NCI-H774 (cell line): Measurements from ENCODE around the gene ITGAV.

Source experiments
- DNase-seq: peaks from one replicate; lab custom pipeline; 2025; lab: John Stamatoyannopoulos, UW

Gene ITGAV

DNA sequence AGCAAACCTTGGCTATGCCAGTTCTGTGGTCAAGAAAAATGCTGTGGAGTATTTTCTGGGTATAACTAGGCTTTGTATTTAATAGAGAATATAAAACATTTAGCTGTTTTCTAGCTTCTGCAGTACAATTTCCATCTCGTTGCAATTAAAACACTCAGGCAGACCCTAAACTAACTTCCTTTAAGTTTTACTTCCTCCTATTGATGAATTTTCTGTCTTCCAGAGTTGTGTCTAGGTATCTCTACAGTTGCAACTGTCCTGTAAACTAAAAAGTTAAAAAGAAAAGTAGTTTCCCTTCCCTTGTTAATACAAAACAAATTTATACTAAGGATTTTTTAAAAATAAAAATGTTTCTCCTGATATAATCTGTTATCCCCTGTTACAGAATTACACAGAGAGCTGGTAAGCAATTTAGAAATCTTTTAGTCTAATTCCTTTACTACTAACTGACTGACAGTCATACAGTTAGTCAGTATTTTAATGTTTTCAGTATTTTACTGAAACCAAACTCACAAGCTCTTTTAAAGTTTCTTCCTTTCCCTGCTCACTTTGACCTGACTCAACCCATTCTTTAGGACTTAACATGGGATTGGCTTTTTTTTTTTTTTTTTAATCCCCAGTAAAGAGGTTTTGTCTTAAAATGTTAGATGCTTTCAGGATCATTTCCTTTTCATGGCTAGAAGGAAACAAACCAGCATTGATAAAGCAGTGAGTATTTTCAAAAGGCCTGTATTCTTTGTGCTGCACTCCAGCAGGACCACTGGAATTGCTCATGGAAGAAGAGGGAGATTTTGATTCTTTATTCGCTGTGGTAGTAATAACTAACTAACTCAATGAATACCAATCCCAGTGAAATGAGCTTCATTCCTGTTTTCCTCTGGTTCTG is 22.9 kb downstream of the ITGAV start:
- DNase-seq = no peak

DNA sequence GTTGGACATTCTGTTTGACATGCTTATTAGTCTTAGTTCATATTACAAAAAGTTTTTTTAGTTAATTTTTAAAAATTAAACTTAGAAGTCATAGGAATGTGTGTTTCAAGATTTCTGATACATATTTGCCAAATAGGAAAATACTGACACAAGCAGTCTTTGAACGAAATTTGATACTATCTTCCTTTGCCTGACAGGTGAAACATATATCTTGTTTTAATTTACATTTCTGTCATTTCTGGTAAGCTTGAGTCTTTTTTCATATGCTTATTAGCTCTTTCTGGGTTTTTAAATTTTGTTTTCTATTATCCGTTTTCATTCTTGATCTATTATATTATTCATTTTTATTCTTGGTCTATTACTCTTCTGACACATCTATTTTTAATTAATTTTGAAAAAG is 24.5 kb downstream of the ITGAV start:
- DNase-seq = no peak

DNA sequence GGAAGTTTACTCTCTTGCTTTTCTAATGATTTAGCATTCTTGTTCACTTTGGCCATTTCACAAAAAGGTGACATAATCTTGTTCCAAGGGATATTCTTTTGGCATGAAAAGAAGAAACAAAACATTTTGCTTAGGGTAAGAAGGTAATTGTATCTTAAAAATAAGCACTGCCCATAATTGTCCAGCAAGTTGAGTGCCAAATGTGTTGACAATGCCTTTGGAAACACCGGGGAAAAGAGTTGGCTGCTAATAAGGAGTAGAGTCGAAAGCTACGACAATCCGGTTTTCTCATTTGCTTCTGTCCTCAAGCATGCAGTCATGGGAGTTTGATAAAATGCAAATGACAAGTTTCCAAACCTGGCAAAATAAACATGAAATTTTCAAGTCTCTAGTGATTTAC is 27.3 kb downstream of the ITGAV start:
- DNase-seq = no peak

DNA sequence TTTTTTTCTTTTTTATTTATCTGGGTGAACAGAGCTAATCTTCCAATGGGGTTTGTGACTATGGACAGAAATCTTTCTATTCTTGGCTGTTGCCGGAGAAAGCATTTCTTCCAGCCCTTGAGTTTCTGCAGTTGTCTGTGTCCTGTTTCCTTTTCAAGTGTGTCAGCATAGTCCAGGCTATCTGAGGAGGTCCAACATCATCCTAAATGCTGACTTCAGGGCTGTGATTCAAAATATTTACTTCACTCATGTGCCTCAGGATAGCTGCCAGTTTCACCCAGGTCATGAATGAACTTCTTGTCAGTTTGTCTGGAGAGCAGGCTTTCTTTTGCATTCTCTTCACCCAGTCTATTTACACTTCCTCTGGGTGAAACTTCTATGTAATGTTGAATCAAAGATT is 27.9 kb downstream of the ITGAV start:
- DNase-seq = no peak

DNA sequence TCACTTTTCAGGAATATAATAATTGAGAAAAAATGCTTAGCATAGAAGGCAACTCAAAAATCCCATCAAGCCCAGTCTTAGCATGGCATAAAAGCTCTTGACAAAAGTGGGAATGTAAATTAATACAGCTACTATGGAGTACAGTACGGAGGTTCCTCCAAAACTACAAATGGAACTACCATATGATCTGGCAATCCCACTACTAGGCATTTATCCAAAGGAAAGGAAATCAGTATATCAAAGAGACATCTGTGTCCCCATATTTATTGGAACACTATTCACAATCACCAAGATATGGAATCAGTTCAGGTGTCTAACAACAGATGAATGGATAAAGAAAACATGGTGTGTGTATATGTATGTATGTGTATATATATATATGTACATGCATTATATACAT is 28.8 kb downstream of the ITGAV start:
- no peak for DNase-seq

DNA sequence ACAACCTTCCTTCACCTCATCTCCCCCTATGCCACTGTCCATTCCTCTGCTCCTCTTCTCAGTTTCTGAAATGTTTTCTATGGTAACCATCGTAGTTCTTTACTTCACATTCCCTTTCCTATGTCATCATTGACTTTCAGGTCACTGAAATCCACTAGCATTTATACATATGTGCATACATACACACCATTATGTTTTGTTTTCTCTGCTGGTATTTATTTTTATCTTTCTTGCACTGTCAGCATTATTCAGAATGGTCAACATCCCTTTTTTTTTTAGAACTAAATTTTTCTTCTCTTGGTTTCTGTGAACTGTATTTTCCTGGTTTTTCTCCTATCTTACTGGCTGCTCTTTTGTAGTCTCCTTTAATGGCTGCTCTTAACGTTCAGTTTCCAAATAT is 33.2 kb downstream of the ITGAV start:
- no peak for DNase-seq

DNA sequence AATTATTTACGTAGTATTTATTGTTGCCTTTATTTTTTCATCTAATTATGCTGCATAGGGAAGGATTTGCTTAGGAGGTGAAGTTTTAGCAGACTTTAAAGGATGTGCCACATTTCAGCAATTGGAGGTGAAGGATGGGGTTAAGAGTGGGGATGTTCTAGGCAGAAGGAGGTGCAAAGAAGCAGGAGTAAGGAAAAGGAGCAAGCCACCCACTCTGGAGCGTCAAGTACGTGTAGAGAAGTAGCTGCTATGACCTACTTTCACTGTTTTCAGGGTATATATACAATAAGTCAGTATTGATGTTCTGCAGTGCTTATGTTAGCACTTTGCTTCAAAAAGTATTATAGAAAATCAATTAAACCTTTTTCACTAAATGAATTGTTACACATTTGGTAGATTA is 34.4 kb downstream of the ITGAV start:
- no peak for DNase-seq

DNA sequence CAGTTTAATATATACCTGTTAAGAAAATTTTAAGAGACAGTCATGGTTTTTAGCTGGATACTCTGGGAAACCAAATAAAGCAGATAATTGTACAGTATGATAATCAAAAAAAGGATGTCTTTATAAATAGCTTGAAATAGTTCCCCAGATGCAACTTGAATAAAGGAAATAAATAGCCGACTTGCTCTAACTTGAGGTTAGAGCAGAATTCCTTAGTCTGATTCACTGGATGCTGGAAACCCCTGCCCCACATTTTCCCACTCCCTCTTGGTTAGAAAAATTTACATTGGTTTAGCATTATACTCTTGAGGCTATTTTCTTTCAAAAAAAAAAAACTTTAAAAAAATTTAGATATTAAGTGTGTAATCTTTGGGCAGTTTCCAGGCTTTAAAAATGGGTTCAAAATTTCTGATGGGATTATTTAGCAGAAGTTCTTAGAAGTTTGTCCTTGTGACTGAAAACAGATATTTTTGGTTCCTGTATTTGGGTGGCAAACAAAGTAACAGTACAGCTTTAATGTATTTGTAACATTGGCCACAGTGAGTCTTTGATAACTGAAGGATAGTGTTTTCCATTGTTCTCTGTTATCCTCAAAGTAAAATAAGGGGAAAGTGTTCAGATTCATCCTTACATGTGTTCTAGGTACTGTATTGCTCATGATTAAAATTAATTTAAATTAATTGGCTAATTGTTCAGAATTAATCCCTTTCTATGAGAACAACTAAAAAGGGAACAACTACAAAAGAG is 39.6 kb downstream of the ITGAV start:
- DNase-seq = no peak

DNA sequence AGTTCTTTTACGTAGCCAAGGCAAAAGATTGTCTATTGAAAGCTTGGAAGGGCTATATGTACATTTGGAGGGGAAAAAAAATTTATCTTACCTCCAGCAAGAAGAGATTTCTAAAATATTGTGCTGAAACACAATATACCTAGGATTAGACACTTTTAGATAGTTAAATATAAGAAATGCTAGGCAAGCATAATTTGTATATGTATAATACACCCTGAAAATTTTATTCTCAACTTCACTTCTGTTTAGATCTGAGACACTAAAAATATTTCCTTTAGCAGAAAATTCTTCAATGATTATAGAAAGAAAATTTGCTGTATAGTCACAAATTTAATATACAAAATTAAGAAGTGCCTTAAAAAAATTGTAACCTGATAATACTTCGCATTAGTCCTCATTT is 42.6 kb downstream of the ITGAV start:
- no peak for DNase-seq

DNA sequence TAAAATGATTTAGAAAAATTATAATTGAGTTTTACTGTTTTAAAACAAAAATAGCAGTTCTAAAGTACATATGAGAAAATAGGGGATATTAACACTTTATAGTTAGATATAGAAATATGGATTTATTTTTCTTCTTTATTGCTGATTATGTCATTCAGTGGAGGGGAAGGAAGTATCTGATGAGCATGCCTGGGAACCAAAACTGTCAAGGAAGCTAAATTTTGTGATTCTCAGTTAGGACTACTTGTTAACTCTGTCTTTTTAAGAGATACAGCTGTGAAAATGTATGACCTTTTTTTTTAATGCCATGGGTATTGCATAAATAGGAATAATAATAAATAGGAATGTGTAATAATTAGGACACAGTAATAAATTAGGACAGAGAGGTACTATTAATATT is 44.8 kb downstream of the ITGAV start:
- DNase-seq = no peak

DNA sequence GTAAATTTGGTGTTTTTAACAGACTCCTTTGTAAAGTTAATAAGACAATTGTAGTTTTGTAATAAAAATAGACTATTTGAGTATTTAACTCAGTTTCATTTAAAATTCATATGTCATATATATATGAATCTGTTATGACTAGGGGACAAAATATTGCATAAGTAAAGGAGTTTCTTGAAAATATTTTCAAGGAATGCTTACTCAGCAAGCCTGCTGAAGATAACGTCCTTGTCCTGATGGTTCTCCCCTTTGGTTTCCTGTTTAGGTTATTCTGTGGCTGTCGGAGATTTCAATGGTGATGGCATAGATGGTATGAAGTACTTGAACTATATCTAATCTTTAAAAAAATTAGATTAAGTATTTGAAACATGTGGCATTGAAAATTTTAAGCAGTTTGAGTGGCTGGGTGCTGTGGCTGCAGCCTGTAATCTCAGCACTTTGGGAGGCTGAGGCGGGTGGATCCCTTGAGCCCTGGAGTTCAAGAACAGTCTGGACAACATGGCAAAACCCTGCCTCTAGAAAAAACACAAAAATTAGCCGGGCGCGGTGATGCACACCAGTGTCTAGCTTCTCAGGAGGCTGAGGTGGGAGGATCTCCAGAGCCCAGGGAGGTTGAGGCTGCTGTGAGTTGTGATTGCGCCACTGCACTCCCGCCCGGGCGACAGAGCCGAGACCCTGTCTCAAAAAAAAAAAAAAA is 47.1 kb downstream of the ITGAV start:
- DNase-seq = no peak

DNA sequence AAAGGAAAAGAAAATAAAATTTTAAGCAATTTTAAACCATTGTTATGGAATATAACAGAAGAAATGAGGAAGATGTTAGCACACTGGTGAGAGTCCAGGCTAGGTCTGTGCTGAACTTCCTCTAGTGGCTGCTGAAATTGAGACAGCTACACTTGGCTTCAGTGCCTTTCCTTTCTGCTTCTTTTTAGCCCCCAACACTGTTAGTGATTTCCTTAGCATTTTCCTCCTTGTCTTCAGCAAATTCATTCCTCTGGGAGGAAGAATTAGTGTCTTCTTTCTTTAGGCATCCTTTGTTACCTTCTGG is 47.6 kb downstream of the ITGAV start:
- DNase-seq = no peak

DNA sequence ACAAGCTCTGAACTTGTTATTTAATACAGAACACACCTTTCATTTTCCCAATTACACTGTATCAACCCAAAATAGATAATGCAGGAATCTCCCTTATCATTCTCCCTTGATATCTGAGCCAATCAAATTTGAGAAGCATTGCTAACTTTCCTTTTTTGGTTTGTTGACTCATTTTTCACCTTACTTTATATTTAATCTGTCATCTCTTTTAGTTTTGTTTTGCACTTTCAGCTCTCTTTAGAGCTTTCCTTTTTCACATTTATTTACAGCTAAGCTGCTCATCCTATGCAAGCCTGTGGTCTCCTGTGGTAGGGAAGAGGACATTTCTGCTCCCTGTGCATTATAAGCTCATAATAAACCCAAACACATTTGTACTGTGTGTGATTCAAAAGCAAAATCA is 50.1 kb downstream of the ITGAV start:
- no peak for DNase-seq

DNA sequence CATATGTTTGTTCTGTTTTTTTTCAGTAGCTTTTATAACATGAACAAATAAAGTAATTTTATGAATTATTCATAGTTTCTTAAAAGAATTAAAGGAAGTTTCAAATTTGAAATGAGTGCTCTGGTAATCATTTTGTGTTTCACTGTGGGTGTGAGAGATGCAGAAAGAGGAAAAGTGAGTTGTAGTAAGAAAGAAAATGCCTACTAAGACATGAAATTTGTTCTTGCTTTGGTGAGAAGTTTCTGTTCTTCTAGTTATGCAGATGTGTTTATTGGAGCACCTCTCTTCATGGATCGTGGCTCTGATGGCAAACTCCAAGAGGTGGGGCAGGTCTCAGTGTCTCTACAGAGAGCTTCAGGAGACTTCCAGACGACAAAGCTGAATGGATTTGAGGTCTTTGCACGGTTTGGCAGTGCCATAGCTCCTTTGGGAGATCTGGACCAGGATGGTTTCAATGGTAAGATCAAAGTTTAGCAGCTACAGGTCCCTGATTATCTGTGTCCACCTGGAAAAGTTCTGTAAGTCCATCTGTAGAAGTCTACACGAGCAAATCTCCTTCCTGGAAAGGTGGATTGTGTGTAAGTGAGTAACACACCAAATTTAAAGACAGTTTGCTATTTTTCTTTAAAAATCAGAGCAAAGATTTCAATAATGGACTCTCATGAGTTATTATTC is 51.4 kb downstream of the ITGAV start:
- no peak for DNase-seq

DNA sequence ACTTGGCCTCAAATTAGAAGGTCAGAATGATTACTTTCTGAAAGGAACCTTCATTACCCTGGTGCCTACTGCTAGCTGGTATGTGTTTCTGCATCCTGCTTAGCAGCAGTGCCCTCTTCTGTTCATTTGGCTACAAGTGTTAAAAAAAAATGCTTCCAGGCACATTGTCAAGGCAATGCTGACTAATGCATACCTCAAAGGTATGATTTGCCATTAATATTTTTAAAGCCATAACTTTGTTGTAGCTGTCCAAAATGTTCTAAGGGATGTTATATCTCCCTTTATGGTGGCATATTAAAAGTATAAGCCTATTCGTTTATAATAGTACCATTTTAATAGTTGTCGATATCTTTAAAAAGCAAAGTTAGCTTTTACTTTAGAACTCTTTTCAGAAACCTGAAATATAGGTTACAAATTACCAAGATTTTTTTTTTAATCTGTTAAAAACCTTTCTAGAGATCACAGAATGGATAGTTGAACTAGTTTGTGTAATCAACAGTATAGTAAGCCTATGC is 52.0 kb downstream of the ITGAV start:
- DNase-seq = no peak

DNA sequence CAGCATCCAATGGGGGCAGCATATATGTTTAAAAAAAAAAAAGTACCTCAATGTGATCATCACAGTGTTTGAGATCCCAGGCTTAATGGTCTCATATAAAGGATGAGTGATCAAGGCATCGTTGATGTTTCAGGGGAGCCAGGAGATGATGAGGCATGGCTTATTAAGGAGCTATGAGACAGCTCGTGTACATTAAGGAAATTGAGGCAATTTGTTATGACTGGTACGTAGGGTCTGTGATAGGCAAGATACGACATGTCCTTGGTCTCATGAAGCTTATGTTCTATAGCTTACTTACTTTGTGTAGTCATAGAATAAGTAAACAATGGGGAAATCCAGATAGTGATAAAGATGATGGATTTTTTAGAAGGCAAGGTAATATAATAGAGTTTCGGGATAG is 54.9 kb downstream of the ITGAV start:
- no peak for DNase-seq

DNA sequence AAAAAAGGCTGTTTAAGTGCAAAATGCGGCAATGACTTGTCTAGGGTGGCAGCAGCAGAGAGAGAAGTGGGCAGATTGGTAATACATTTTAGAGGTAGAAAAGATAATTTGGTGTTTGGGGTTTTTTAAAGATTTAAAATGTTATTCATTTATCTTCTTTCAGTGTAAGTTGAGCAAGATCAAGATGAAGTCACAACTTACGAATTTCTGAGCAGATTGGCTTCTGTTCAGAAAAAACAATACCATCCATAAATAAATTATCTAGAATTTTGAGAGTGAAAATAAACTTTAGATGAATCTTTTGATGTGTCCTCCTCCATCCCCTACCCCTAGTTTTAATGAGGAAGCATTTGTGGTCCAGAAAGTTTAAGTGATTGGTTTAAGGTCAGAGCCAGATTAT is 56.1 kb downstream of the ITGAV start:
- DNase-seq = no peak

DNA sequence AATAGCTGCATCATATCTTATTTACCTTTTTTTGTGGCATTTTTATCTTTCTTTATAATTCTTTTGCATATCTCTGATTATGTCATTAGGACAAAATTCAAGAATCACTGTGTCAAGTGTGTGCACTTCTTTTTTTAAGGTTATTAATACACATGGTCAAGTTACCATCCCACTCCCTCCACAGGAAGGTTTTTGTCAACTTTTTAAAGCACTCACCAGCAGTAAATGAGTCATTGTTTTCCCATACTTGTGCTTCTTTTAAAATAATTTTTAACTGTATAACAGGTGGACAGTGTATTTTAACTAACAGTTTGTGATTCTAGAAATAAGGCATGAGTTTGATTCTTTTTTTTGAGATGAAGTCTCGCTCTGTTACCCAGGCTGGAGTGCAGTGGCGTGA is 58.3 kb downstream of the ITGAV start:
- no peak for DNase-seq

DNA sequence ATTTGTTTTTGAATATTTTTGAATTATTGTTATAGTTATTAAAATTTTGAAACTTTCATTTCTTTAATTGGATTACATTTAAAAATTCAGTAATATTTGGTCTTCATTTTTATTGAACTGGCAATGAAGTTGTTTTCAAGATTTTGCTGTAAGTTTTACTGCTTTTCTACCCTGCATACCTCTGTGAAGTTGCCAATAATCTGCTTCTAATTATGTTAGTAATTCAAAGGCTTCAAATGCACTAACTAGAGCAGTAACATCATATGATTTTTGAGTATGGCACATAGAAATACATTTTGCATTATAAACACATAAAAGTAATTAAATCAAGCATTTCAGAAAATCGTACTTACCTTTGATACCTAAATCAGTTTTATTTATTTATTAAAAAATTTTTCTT is 63.7 kb downstream of the ITGAV start:
- DNase-seq = no peak

DNA sequence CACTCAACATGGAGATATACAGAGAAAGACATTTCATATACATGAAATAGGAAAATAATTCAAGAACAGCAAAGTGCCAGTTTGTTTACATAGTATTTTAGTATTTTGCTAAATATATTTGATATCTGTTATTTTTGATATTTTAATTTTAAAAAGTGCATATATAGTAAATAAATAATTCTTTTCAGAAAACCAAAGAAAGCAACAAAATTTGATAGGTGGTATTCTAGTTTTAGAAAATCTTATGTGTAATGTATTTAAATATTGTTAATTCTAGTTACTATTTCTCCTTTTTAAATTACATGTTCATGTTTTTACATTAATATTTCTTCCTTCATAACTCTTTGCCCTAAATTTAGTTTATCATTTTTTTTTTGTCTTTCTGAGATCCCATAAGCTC is 69.5 kb downstream of the ITGAV start:
- DNase-seq = no peak

DNA sequence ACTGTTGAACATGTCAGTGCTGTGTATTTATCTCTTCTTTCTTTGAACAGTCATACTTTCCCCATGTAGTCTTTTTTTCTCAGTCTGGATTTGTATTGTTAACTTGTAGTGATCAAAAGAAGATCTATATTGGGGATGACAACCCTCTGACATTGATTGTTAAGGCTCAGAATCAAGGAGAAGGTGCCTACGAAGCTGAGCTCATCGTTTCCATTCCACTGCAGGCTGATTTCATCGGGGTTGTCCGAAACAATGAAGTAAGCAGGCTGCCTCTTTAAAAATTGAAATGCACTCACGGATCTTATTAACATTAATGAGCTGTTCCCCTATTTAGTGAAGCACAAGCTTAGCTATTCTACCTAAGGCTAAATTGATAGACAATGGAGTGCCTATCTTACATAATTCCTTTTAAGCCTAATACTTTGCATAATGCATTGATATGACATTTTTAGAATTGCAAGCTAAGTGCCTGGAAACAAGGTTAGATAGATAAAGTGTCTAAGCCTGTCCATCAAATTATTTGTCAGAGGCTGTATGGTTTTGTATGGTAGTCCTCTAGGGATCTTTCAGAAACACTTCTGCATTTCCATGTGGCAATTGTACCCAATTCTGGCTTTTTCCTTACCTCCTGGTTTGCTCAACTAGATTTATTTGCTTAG is 74.7 kb downstream of the ITGAV start:
- DNase-seq = no peak

DNA sequence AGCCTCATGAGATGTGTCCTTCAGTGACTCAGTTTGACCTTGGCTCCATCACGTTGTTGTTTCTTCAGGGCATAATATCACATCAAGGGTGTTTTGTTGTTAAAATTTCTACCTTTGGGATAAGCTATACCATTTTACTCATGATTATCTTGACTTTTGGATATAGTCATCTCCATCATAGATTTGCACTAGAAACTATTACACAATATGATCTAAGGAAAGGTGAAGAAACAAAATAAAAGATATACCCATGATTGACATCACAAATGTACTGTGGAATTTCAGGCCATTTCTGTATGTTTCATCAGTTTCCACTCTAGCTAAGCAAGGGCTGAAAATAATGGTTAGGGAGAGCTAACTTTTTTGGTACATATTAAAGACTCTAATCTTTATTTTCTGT is 79.3 kb downstream of the ITGAV start:
- DNase-seq = no peak
